HepG2 (cell line): ENCODE data around the gene APOC1. TPM values are rescaled to one million over a fixed set of nuclear protein-coding genes. Genes with fewer than 3 reads are reported as not detected.
A peak's percentile ranks its signal among the peaks of the same experiment; 100 is the strongest.

Source experiments
- BHLHE40 ChIP-seq: IDR thresholded peaks from 2 replicates; pipeline ENCODE4 v1.6.1; 2011; ENCODE audit warnings: low read length, improper control_type of control experiment
- CBX1 ChIP-seq: IDR thresholded peaks from one replicate; pipeline ENCODE4 v1.6.1; 2016; ENCODE audit warnings: antibody characterized with exemption, low read depth
- CBX2 ChIP-seq, 2 experiments: fragments of 200-600 bp in 1 of 2; sonication (generic); formaldehyde crosslinking in 1 of 2; IDR thresholded peaks; 2 replicates each; pipeline versions ENCODE4 v1.7.0 to v1.8.1; 2018 to 2022; ENCODE audit warnings: low read depth in 2 of 2, low read length in 1 of 2, mild to moderate bottlenecking in 1 of 2, missing genetic modification reagents in 1 of 2
- FLYWCH1 ChIP-seq: sonication (generic); formaldehyde crosslinking; IDR thresholded peaks from 2 replicates; pipeline ENCODE4 v1.8.1; 2023; ENCODE audit warnings: mild to moderate bottlenecking, missing genetic modification reagents
- FOSL1 ChIP-seq: sonication (generic); formaldehyde crosslinking; IDR thresholded peaks from 2 replicates; pipeline ENCODE4 v1.9.0; 2021; ENCODE audit warnings: missing genetic modification reagents, borderline replicate concordance
- FOXC1 ChIP-seq: sonication (generic); formaldehyde crosslinking; IDR thresholded peaks from 2 replicates; pipeline ENCODE4 v1.8.0; 2022; ENCODE audit warnings: mild to moderate bottlenecking, missing genetic modification reagents, borderline replicate concordance
- GPN1 ChIP-seq: sonication (generic); formaldehyde crosslinking; IDR thresholded peaks from 2 replicates; pipeline ENCODE4 v1.5.1; 2020; ENCODE audit warnings: missing genetic modification reagents, borderline replicate concordance
- JUNB ChIP-seq: sonication (generic); formaldehyde crosslinking; IDR thresholded peaks from 2 replicates; pipeline ENCODE4 v1.8.0; 2022; ENCODE audit warnings: missing genetic modification reagents, mild to moderate bottlenecking, borderline replicate concordance
- NAIF1 ChIP-seq: sonication (generic); formaldehyde crosslinking; IDR thresholded peaks from 2 replicates; pipeline ENCODE4 v1.5.0; 2020; ENCODE audit warnings: mild to moderate bottlenecking, missing genetic modification reagents, borderline replicate concordance
- NR1H2 ChIP-seq: sonication (generic); formaldehyde crosslinking; IDR thresholded peaks from 2 replicates; pipeline ENCODE4 v1.8.1; 2022; ENCODE audit warnings: low read depth, missing genetic modification reagents, borderline replicate concordance
- TBL1XR1 ChIP-seq: fragments of 150-350 bp; IDR thresholded peaks from 2 replicates; pipeline ENCODE4 v1.6.1; 2014; ENCODE audit warnings: borderline replicate concordance, low read length; ENCODE audit not compliant: partially characterized antibody
- TOE1 ChIP-seq: sonication (generic); formaldehyde crosslinking; IDR thresholded peaks from 2 replicates; pipeline ENCODE4 v1.4.0; 2020; ENCODE audit warnings: mild to moderate bottlenecking, missing genetic modification reagents
- YY1 ChIP-seq: IDR thresholded peaks from 2 replicates; pipeline ENCODE4 v1.6.1; 2011; ENCODE audit warnings: low read length, low read depth, moderate library complexity, mild to moderate bottlenecking; ENCODE audit not compliant: insufficient read depth, insufficient replicate concordance
- ZFP36 ChIP-seq: fragments of 150-350 bp; IDR thresholded peaks from 2 replicates; pipeline ENCODE4 v1.6.1; 2018; ENCODE audit warnings: borderline replicate concordance, low read length, low read depth; ENCODE audit not compliant: partially characterized antibody
- ZMAT3 ChIP-seq: sonication (generic); formaldehyde crosslinking; conservative IDR thresholded peaks from 2 replicates; pipeline ENCODE4 v1.7.0; 2021; ENCODE audit warnings: missing genetic modification reagents
- ZNF10 ChIP-seq: sonication (generic); formaldehyde crosslinking; IDR thresholded peaks from 2 replicates; pipeline ENCODE4 v1.4.0; 2020; ENCODE audit warnings: mild to moderate bottlenecking, low read depth, missing genetic modification reagents, borderline replicate concordance
- ZNF143 ChIP-seq: sonication (generic); formaldehyde crosslinking; IDR thresholded peaks from 2 replicates; pipeline ENCODE4 v1.4.0; 2020; ENCODE audit warnings: missing genetic modification reagents
- ZNF232 ChIP-seq: sonication (generic); formaldehyde crosslinking; IDR thresholded peaks from 2 replicates; pipeline ENCODE4 v1.4.0; 2020; ENCODE audit warnings: missing genetic modification reagents, borderline replicate concordance
- ZNF546 ChIP-seq: sonication (generic); formaldehyde crosslinking; conservative IDR thresholded peaks from 2 replicates; pipeline ENCODE4 v1.8.1; 2023; ENCODE audit warnings: mild to moderate bottlenecking, missing genetic modification reagents
- ZNF691 ChIP-seq: sonication (generic); formaldehyde crosslinking; IDR thresholded peaks from 2 replicates; pipeline ENCODE4 v1.4.0; 2020; ENCODE audit warnings: missing genetic modification reagents, low read depth, mild to moderate bottlenecking, borderline replicate concordance
- ZSCAN22 ChIP-seq: sonication (generic); formaldehyde crosslinking; IDR thresholded peaks from 2 replicates; pipeline ENCODE4 v1.4.0; 2020; ENCODE audit warnings: mild to moderate bottlenecking, missing genetic modification reagents
- polyA plus RNA-seq, 8 experiments: library from polyadenylated mRNA; depleted of rRNA in 3 of 8; stranded (reverse) in 7 of 8; unstranded in 1 of 8; fragments of >200 nt; fragmentation: Illumina TruSeq in 4 of 8; extraction: Trizol in 4 of 8; gene quantifications; 2 replicates each; pipeline versions ENCODE4 v1.2.1 to v1.2.3, GENCODE V29; 2011 to 2016; ENCODE audit warnings: low read depth in 4 of 8, missing spikeins in 1 of 8, mixed read lengths in 1 of 8; ENCODE audit not compliant: insufficient read depth in 1 of 8
- total RNA-seq, 5 experiments: library from RNA; depleted of rRNA; stranded (reverse); fragments of >200 nt; fragmentation: Illumina TruSeq; extraction: Trizol; gene quantifications; 2 replicates each; pipeline ENCODE4 v1.2.3, GENCODE V29; 2016; ENCODE audit warnings: low read depth in 1 of 5
- TF ChIP-seq, protein P1 (sequence below): sonication (generic); formaldehyde crosslinking; IDR thresholded peaks from 2 replicates; pipeline ENCODE4 v1.4.0; 2020; ENCODE audit warnings: low read depth, missing genetic modification reagents
- TF ChIP-seq, protein P2 (sequence below): sonication (generic); formaldehyde crosslinking; conservative IDR thresholded peaks from 2 replicates; pipeline ENCODE4 v1.4.0; 2020; ENCODE audit warnings: missing genetic modification reagents

APOC1 gene
- total and polyA plus RNA-seq, 2 of the 13 experiments (the other 11 are each of a cell fraction or from before 2014, with no cell fraction given): 600 to 1,235 TPM

GRCh38 chr19:44890366-44891015 lies 23.9 kb upstream of the APOC1 start (continued):
- TF ChIP-seq, protein P1, sequence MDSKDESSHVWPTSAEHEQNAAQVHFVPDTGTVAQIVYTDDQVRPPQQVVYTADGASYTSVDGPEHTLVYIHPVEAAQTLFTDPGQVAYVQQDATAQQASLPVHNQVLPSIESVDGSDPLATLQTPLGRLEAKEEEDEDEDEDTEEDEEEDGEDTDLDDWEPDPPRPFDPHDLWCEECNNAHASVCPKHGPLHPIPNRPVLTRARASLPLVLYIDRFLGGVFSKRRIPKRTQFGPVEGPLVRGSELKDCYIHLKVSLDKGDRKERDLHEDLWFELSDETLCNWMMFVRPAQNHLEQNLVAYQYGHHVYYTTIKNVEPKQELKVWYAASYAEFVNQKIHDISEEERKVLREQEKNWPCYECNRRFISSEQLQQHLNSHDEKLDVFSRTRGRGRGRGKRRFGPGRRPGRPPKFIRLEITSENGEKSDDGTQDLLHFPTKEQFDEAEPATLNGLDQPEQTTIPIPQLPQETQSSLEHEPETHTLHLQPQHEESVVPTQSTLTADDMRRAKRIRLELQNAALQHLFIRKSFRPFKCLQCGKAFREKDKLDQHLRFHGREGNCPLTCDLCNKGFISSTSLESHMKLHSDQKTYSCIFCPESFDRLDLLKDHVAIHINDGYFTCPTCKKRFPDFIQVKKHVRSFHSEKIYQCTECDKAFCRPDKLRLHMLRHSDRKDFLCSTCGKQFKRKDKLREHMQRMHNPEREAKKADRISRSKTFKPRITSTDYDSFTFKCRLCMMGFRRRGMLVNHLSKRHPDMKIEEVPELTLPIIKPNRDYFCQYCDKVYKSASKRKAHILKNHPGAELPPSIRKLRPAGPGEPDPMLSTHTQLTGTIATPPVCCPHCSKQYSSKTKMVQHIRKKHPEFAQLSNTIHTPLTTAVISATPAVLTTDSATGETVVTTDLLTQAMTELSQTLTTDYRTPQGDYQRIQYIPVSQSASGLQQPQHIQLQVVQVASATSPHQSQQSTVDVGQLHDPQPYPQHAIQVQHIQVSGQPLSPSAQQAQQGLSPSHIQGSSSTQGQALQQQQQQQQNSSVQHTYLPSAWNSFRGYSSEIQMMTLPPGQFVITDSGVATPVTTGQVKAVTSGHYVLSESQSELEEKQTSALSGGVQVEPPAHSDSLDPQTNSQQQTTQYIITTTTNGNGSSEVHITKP (CRISPR knock-in tag): peak; percentile 28; the same call in 1 of the 2 replicates
- TF ChIP-seq ZMAT3 (CRISPR knock-in tag) (no peak; the same call in 1 of the 2 replicates), ZNF546 (CRISPR knock-in tag) (no peak), CBX1 (no peak), GPN1 (no peak), TOE1 (CRISPR knock-in tag) (no peak), YY1 (peak; percentile 53), BHLHE40 (no peak), NR1H2 (CRISPR knock-in tag) (no peak), ZFP36 (no peak), NAIF1 (0 out of 2 replicates have a peak, but pooled peaks have one; percentile 9), ZNF143 (peak; percentile 94), ZNF691 (CRISPR knock-in tag) (no peak), ZSCAN22 (CRISPR knock-in tag) (no peak), FLYWCH1 (CRISPR knock-in tag) (no peak), FOXC1 (peak; percentile 49; the same call in 1 of the 2 replicates), CBX2 (IDR thresholded peaks at IDR 0.05; ENCODE audit: low read depth, low read length) (no peak), CBX2 (CRISPR knock-in tag; IDR thresholded peaks at IDR 0.05; ENCODE audit: low read depth) (no peak), ZNF232 (CRISPR knock-in tag) (no peak), JUNB (CRISPR knock-in tag) (no peak), ZNF10 (CRISPR knock-in tag) (no peak), TBL1XR1 (no peak), FOSL1 (CRISPR knock-in tag) (no peak)
- TF ChIP-seq, protein P2, sequence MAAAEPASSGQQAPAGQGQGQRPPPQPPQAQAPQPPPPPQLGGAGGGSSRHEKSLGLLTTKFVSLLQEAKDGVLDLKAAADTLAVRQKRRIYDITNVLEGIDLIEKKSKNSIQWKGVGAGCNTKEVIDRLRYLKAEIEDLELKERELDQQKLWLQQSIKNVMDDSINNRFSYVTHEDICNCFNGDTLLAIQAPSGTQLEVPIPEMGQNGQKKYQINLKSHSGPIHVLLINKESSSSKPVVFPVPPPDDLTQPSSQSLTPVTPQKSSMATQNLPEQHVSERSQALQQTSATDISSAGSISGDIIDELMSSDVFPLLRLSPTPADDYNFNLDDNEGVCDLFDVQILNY (CRISPR knock-in tag): no peak; the same call in 1 of the 2 replicates
